SU-DHL-6 (cell line): ENCODE results near the gene MYDGF.

Experiments used
- H2AFZ ChIP-seq: fragments of 200-600 bp; sonication (generic); 2 replicates; pipeline ENCODE4 v1.6.1; 2014; ENCODE audit warnings: low read depth, mild to moderate bottlenecking, moderate library complexity, mixed read lengths, antibody characterized with exemption, low read length; ENCODE audit not compliant: severe bottlenecking
- H3F3A ChIP-seq: fragments of 200-600 bp; shearing (Covaris generic); 2 replicates; pipeline ENCODE4 v1.6.0; 2016; ENCODE audit warnings: antibody characterized with exemption, mild to moderate bottlenecking; ENCODE audit not compliant: insufficient read depth
- H3K27ac ChIP-seq: fragments of 200-600 bp; sonication (generic); 2 replicates; pipeline ENCODE4 v1.5.1; 2016; ENCODE audit warnings: low read depth, mild to moderate bottlenecking, low read length, moderate library complexity, mixed read lengths
- H3K27me3 ChIP-seq: fragments of 200-600 bp; sonication (generic), shearing (Covaris generic); 2 replicates; pipeline ENCODE4 v1.6.0; 2014; ENCODE audit warnings: mild to moderate bottlenecking, low read length
- H3K36me3 ChIP-seq: fragments of 200-600 bp; sonication (generic); 2 replicates; pipeline ENCODE4 v1.6.1; 2014; ENCODE audit warnings: mild to moderate bottlenecking, low read length, mixed read lengths
- H3K4me2 ChIP-seq: fragments of 300-600, 200-600 bp; shearing (Covaris generic), sonication (generic); 2 replicates; pipeline ENCODE4 v1.6.0; 2014; ENCODE audit warnings: low read length, low read depth, mild to moderate bottlenecking; ENCODE audit not compliant: poor library complexity, severe bottlenecking
- H3K4me3 ChIP-seq: fragments of 200-600 bp; sonication (generic); 2 replicates; pipeline ENCODE4 v1.5.1; 2014; ENCODE audit warnings: antibody characterized with exemption, low read length, mild to moderate bottlenecking, mixed read lengths; ENCODE audit not compliant: insufficient read depth, poor library complexity, severe bottlenecking
- H3K79me2 ChIP-seq: fragments of 200-600 bp; sonication (generic); 2 replicates; pipeline ENCODE4 v1.6.1; 2014; ENCODE audit warnings: mild to moderate bottlenecking, low read length, moderate library complexity; ENCODE audit not compliant: insufficient read depth
- H3K9ac ChIP-seq: fragments of 200-600 bp; sonication (generic); 2 replicates; pipeline ENCODE4 v1.7.0; 2014; ENCODE audit warnings: mild to moderate bottlenecking, low read length
- H3K9me2 ChIP-seq: fragments of 200-600 bp; sonication (generic); replicated peaks from 2 replicates; pipeline ENCODE4 v1.6.1; 2014; ENCODE audit warnings: low read length; ENCODE audit not compliant: insufficient read depth
- H3K9me3 ChIP-seq: fragments of 200-600 bp; sonication (generic); 2 replicates; pipeline ENCODE4 v1.6.1; 2014; ENCODE audit warnings: low read length, mixed read lengths; ENCODE audit not compliant: insufficient read depth
- H4K20me1 ChIP-seq: fragments of 200-600 bp; sonication (generic); 2 replicates; pipeline ENCODE4 v1.6.1; 2014; ENCODE audit warnings: low read depth, mild to moderate bottlenecking, antibody characterized with exemption, low read length, moderate library complexity, mixed read lengths
- CTCF ChIP-seq: fragments of 200-600 bp; sonication (generic); IDR thresholded peaks from one replicate; pipeline ENCODE4 v1.5.1; 2017; ENCODE audit warnings: antibody characterized with exemption, mild to moderate bottlenecking, low read length, moderate library complexity; ENCODE audit not compliant: insufficient read depth, poor library complexity, severe bottlenecking
- EZH2phosphoT487 ChIP-seq: fragments of 200-600 bp; sonication (generic), shearing (Covaris generic); conservative IDR thresholded peaks from 2 replicates; pipeline ENCODE4 v1.6.1; 2018; ENCODE audit warnings: mild to moderate bottlenecking, antibody characterized with exemption, low read length, moderate library complexity, mixed read lengths

MYDGF gene

GRCh38 chr19:4664642-4665041 lies 5.5 kb downstream of the MYDGF start:
- Histone ChIP-seq H3K27ac (no peak overlapping the region), H3K4me2 (no peak overlapping the region), H3K9me2 (no peaks in the 10 kb centered on the region), H3K4me3 (no peak overlapping the region), H3F3A (no peaks in the 10 kb centered on the region), H2AFZ (no peak overlapping the region), H3K9ac (no peak overlapping the region), H3K27me3 (no peaks in the 10 kb centered on the region), H3K79me2 (peaks cover 11% of the 10 kb centered on the region; the same call in 1 of the 2 replicates), H3K9me3 (no peaks in the 10 kb centered on the region), H3K36me3 (peaks cover 3% of the 10 kb centered on the region; the same call in 1 of the 2 replicates), H4K20me1 (no peaks in the 10 kb centered on the region)
- TF ChIP-seq EZH2phosphoT487, result no peak
- TF ChIP-seq CTCF, result no peak

GRCh38 chr19:4662812-4663211 lies 7.3 kb downstream of the MYDGF start:
- Histone ChIP-seq H3K9me3 (no peaks in the 10 kb centered on the region), H3K9ac (no peak overlapping the region), H3F3A (no peaks in the 10 kb centered on the region), H3K79me2 (no peaks in the 10 kb centered on the region; the same call in 1 of the 2 replicates), H2AFZ (no peak overlapping the region), H3K4me2 (no peak overlapping the region), H3K4me3 (no peak overlapping the region), H3K27me3 (no peaks in the 10 kb centered on the region), H3K36me3 (no peaks in the 10 kb centered on the region), H3K27ac (no peak overlapping the region), H3K9me2 (no peaks in the 10 kb centered on the region), H4K20me1 (no peaks in the 10 kb centered on the region)
- TF ChIP-seq EZH2phosphoT487, result no peak
- TF ChIP-seq CTCF, result no peak

DNA sequence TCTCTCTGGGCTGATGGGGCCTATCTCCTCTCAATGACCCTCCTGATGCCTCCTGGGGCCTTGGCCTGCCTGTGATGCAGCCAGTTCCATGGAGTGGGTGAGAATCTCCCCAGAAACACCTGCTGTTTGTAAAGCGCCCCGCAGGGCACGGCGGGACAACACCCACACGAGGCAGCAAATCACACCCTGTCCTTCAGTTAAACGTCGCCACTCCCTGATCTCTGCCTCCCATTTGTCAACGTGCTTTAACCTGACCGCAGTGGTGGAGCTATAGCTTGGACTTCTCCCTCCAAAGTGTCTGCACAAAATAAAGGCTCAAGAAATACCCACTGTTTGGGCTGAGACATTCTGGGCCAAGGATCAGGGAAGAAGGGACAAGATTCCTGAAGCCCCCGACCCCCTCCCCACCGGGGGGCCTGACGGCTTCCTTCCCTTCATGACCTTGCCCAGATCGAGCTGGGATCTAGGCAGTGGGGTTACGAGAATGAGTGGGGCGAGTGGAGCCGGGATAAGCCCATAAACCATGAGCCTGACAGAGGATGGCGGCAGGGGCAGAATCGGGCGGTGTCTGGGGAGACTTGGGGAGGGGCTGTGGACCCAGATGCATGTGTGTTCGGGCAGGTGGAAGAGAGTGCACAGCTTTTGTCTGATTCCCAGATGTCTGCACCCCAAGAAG lies 8.0 kb downstream of the MYDGF start:
- Histone ChIP-seq H4K20me1 (no peaks in the 10 kb centered on the region), H3K79me2 (no peaks in the 10 kb centered on the region; the same call in 1 of the 2 replicates), H3F3A (no peaks in the 10 kb centered on the region), H3K9ac (no peak overlapping the region), H2AFZ (no peak overlapping the region), H3K9me3 (no peaks in the 10 kb centered on the region), H3K4me2 (no peak overlapping the region), H3K27me3 (no peaks in the 10 kb centered on the region), H3K9me2 (no peaks in the 10 kb centered on the region), H3K4me3 (no peak overlapping the region), H3K36me3 (no peaks in the 10 kb centered on the region), H3K27ac (no peak overlapping the region)
- TF ChIP-seq CTCF (no peak), EZH2phosphoT487 (no peak)
